Dermis microvascular lymphatic vessel endothelial cell (primary cell): ENCODE data around the gene SEH1L. TPM values are rescaled to one million over a fixed set of nuclear protein-coding genes. Genes with fewer than 3 reads are reported as not detected.
"Not testable (repeated sequence)": the region's sequence is repeated elsewhere in the genome, so short reads cannot be mapped to it uniquely, and the experiment has no call there.

Source experiments
- DNase-seq, 2 donors: peaks; one replicate each; pipeline versions ENCODE4 v3.0.0 to v3.0.0-alpha.2; 2010; ENCODE audit warnings: low read depth in 2 of 2
- total RNA-seq: library from RNA; depleted of rRNA; stranded (reverse); fragments of >200 nt; gene quantifications from 2 replicates; pipeline ENCODE4 v1.2.1, GENCODE V29; 2014

SEH1L gene
- total RNA-seq, 1 donor from 2014 or later = 44.5 TPM

DNA sequence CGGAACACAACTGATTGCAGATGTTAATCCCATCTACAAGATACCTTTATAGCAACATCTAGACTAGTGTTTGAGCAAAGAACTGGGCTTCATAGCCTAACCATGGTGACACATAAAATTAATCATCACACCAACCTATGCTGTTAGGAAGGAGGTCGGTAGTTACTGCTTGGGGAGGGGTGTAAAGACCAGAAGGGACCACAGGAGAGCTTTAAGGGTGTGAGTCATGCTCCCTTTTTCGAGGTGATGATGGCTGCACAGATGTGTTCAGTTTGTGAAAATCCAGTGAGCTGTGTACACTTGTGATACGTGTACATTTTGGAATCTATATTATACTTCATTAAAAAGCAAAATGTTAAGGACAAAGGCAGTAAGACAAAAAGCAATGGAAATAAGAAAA is 4.6 kb upstream of the SEH1L start:
- DNase-seq = no peak

DNA sequence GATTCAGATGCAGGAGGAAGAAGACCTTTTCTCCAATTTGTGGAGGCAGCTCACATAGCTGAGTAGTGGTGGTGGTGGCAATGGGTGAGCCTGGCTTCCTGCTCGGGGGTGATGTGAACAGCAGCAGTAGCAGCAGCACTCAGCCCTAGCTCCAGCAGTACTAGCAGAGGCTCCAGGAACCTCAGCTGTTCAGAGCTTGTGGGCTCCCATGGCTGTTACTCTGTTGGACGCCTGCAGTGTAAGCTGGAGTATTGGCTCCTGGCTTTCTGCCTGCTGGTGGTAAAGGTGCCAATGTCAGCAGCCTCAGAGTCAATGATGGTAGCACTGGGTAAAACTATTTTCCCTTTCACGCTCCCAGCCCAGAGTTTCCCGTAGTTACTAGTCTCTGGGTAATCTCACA is 3.1 kb upstream of the SEH1L start:
- peak; percentile 11 to 44 for DNase-seq

DNA sequence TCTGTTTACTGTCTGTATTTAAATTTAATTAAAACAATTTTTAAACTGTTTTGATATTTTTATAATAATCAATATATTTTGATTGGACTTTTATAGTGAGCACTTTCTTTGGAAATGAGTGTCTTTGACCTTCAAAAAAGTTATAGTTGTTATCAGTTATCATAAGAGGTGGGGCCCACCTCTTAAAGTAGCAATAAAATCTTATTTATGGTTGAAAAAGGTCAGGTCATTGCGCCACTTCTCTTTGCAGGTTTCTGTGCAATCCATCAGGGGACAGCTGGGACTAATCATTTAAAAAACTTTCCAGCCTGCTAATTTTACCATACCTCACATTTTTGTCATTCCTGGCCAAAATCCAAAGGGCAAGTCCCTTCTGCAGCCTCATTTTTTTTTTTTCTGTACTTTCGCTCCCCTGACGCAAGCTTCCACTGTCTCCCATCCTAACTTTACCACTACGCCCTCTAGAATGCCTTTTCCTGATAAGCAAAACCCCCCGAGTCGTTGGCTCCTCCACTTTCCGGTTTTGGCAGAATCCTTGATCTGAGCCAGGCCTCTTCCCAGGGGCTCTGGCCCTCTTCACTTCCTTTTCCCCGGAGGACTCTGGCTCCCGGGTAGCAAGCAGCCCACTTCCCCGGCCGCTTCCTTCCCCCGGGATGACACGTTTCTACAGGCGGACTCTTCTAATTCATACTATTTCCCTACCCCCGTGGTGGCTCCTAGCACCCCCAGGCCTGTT is 1.1 kb upstream of the SEH1L start:
- peak; percentile 63 to 90 for DNase-seq

DNA sequence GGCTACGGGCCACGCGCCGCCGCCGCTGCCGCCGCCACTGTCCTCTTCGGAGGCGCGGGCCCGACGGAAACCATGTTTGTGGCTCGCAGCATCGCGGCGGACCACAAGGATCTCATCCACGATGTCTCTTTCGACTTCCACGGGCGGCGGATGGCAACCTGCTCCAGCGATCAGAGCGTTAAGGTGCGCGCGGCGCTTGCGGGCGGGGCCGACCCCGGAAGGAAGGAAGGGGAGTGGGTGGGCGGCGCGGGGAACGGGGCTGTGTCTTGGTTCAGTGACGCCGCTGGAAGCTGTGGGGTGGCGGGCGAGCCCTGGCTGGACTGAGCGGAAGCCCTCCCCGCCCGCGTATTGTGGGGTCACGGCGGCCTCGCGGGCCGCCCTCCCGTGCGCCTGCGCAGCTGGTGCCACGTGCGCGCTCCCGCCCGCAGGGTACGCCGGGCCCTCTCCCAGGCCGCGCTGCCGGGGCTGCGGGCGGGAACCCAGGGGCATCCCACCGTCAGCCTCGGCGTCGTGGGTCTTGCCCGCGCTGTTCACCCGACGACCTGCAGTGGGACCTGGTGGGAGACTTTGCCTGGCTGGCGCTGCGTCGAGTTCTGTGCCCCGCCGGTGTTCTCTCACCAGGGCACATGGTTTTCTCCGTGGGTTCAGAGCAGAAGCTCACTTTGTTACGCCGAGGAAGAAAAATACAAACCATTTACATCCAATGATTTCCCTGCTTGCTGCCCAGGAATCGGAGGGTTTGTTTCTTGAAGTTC is 416 bp downstream of the SEH1L start:
- DNase-seq = peak; percentile 90 to 96

DNA sequence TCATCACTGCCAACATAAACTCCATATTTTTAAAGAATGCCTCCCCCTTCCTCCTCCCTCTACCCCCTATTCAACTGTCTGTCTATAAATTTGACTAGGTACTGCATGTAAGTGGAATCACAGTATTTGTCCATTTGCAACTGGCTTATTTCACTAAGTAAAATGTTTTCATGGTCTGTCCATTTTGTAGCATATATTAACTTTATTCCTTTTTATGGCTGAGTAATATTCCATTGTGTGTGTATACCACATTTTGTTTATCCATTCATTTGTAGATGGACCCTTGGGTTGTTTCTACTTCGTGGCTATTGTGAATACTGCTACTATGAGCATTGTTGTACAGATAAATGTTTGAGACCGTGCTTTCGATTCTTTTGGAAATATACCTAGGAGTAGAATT is 10.7 kb downstream of the SEH1L start:
- DNase-seq = no peak

DNA sequence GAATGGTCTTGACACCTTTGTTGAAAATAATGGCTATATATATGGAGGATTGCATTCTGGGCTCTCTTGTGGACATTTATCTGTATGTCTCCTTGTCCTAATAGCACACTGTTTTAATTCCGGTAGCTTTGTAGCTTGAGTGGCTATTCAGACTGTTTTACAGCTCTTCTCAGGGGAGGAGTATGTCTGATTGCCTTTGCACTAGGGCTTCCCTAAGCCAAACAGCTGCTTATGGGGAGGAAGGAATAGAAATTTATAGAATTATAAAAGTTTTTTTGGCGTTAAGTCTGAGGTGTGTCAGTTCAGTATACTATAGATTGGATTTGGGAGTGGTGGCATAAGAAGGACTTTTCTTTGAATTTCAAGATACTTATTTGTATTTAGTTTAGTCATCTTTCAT is 12.6 kb downstream of the SEH1L start:
- DNase-seq = no peak

DNA sequence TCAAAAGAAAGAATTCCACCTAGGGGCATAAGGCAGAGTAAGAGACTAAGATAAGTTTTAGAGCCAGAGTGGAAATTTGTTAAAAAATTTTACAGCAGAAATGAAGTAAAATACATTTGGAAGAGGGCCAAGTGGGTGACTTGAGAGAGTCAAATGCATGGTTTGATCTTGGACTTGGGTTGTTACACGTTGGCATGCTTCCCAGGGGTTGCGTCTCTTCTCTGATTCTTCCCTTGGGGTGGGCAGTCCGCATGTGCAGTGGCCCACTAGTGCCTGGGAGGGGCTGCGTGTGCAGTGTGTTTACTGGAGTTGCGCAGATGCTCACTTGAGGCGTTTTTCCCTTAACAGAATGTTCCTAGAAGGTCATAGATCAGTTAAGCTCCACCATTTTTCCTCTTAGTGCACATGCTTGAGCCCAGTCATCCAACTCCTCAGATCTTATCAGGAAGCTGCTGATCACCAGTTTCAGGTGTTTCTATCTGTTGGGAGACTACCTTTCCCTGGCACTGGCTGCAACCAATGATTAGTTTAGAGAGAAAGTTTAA is 13.1 kb downstream of the SEH1L start:
- DNase-seq = no peak

DNA sequence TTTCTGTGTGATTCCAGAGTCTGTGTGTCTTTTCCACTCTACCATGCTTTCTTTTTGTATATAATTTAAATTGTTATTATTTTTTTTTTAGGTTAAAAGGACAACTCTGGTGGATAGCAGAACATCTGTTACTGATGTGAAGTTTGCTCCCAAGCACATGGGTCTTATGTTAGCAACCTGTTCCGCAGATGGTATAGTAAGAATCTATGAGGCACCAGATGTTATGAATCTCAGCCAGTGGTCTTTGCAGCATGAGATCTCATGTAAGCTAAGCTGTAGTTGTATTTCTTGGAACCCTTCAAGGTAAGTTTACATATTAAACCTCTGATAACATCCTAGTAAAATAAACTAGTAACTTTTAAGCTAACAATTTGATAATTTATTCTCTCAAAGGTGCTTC is 15.3 kb downstream of the SEH1L start:
- DNase-seq = no peak

DNA sequence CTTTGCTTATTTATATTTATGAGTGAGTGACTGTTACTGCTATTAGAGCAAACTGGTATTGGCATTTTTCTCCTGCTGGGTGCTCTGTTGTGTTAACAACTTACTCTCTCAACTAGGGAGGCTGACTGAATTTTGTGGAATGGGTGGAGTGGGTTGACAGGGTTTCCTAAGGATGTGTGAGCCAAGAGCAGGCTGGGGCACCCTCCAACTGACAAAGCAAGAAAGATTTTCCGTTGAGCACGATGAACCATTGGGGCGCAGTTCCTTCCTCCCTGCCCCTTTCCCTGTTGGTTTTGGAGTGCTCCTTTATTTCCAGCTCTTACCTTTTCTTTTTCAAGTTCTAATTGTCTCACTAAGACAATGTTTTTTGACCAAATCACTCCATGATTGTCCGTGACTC is 20.3 kb downstream of the SEH1L start:
- DNase-seq = no peak

DNA sequence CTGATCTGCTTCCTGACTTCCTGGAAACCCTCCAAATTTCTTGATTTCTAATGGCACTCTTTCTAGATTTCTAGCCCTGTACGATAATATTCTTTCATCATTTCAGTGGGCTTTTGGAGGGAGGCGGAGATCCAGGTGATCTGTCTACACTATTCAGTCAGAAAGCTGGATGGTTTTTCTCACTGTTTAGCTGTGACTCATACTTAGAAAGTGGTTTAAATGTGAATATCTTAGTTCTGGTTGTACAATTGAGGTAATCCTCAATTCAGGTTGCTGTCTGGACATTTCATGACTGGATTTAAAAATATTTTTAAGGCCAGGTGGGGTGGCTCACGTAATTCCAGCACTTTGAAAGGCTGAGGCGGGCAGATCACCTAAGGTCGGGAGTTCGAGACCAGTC is 20.8 kb downstream of the SEH1L start:
- DNase-seq = no peak

DNA sequence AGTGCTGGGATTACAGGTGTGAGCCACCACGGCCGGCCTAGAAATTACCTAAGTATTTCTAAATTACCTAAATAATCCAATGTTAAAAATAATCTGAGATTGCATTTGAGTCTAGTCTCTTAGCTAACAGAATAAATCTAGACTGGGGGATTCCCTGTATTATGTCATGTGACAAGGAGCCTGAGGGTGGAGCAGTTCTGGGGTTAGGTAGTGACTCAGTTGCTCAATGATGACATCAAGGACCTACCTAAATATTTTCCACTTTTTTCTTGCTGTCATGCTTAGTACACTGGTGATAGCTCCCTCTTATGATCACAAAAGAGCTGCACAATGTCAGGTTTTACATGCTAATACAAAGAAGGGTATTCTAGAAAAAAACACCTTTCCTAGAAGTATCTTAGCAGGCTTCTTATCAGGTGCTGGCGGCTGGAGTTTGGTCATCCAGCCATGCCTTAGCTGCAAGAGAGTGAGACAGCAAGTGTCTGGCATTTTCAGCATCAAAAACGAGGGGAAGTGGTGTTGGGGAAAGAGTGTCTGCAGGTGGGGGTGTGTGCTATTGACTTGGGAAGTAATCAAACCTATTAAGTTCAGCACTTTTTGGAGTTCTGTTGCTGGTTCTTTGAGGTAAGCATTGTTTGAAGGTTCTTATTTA is 25.9 kb downstream of the SEH1L start:
- no peak for DNase-seq

DNA sequence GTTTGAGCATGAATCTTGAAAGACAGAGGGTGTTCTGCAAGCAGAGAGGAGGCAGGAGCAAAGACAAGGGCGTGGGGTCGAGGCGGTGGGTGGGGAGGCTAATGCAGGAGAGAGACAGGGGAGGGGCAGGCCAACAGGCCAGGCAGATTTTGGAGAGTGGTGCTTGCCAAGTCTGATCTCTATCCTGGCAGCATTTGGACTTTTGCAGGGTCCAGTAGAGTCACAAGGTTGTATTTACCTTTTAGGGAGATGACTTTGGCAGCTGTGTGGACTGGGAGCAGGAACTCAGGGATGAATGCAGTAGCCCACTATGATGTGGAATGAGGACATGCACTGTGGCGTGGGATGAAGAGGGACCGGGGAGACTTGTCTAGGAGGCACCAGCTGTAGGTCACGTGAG is 27.7 kb downstream of the SEH1L start:
- no peak for DNase-seq

DNA sequence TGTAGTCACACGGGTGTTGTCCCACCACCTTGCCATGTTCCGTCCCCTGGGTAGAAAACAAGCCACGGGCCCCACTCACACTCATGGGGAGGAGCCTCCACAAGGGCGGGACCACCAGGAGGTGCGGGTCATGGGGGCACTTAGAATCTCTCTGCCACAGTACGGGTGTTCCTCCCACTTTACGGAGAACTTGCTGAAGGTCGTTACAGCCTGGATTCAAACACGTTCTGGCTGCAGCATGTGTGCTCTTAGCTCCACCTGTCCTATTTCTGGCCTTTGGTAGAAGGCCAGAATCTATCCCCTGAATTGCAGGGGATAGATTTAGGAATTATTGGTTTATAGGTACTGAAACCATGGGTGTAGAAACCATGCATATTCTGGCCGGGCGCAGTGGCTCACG is 28.5 kb downstream of the SEH1L start:
- no peak for DNase-seq

DNA sequence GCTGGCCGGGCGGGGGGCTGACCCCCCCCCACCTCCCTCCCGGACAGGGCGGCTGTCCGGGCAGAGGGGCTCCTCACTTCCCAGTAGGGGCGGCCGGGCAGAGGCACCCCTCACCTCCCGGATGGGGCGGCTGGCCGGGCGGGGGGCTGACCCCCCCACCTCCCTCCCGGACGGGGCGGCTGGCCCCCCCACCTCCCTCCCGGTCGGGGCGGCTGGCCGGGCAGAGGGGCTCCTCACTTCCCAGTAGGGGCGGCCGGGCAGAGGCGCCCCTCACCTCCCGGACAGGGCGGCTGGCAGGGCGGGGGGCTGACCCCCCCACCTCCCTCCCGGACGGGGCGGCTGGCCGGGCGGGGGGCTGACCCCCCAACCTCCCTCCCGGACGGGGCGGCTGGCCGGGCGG is 32.3 kb downstream of the SEH1L start:
- DNase-seq = not testable (repeated sequence)

DNA sequence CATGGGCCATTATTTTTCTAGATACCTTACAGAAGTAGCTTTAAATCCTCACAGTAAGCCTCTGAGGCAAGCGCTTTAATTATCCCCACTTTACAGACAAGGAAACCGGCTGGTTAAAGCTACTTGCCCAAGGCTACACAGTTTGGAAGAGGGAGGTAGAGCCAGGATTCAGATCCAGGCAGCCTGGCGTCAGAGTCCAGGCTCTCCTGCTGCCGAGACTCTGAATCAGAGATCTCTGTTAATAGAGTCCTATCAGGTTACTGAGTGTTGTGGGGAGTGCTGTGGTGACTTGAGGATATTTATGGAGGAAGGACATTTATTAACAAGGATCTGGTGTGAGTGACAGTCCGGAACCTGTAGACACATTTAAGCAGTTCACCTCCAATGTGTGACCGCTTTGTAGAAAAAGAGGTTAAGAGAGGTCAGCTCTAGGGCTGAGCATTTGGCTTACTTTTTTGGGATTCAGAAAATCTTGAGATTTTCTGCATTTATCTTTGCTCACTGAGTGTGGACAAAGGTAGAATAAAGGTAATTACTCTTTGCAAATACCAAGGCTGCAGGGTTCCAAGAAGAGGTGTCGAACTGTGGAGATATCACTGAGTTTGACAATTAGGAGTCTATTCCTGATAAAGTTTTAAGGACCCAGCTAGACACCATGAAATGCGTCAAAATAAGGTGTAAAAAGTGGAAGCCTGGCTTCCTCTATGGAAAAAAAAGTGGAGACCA is 41.7 kb downstream of the SEH1L start:
- DNase-seq = no peak

DNA sequence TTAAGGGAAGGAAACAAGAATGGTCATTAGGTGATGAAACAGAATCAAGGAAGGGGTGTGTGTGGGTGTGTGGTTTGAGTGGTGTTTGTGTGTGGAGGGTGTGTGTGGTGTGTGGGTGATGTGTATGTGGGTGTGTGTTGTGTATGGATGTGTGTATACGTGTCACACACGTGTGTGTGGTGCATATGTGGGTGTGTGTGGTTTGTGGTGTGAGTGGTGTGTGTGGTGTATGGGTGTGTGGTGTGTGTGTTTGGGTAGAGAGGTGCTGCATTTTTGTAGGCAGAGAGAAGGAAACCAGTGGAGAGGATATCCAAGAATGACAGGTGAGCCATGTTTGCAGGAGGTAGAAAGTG is 42.3 kb downstream of the SEH1L start:
- no peak for DNase-seq

DNA sequence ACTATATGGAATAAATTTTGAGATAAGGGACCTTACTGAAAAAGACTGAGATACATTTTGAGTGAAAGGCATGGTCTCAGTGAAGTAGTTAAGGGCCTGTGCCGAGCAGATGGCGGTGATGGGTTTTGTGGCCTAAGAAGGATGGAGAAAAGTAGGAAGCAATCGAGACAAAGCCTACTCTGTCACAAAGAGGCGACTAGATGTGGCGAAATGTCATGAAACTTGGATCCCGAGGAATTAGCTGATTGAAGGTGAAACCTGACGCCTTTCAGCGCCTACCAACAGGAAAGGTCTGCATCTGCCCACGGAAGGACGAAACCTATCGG is 42.8 kb downstream of the SEH1L start:
- DNase-seq = no peak

DNA sequence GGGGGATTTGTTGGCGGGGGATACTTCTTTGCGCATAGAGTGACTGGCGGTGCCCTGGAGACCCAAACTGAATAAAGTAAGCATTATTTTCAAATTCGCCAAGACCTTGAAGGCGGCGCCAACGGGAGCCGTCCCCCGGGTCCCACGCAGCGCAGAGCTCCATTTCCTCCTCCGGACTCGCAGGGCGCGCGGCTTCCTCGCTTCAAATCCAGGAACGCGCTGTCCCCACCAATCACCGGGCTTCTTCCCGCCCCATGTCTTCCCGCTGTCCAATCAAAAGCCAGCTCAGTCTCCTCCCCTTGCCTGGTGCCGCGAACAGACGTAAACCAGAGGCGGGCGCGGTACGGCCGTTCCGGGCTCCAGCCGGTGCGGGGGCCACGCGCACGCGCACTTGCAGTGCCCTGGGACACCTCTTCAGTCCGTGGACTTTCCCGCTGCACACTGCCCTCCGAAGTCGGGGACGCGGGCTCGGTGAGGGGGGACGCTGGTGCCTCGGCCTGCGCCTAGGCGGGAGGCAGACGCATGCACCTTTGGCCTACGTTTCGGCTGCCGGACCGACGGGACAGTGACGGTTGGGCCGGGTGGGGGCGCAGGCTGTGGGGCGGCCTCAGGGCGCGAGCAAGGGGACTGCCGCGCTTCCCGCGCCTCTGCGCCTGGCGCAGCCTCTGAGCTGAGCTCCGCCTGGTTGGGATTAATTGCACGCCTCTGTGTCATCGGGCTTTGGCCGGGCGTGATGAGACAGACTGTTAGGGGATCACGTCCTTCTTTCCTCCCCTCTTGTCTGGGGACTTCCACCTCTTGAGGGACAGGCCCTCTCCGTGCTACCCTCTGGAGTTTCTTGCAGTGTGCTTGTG is 43.4 kb downstream of the SEH1L start, which contains the start of gene CEP192:
CEP192 (plus strand) TSS at position 396 of the 854 bp plus-strand sequence. CDS start 8,063 bp downstream, outside the sequence.
- DNase-seq = peak; percentile 96 to 99

DNA sequence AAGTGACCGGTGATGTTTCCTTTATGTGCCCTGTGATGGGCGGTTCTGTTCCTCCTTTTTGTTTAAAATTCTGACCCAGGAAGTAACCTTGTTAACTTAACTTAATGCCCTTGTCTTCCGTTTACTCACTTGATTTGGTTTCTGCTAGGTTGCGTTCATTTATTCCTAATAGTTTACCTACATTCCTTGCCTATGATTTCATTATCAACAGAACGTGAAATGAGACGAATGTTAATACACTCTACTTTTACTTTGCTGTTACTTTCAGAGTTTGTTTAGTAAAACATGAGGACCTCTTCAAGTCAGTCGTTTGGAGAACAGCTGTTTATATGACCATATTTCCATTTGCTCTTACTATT is 44.0 kb downstream of the SEH1L start:
- no peak for DNase-seq

DNA sequence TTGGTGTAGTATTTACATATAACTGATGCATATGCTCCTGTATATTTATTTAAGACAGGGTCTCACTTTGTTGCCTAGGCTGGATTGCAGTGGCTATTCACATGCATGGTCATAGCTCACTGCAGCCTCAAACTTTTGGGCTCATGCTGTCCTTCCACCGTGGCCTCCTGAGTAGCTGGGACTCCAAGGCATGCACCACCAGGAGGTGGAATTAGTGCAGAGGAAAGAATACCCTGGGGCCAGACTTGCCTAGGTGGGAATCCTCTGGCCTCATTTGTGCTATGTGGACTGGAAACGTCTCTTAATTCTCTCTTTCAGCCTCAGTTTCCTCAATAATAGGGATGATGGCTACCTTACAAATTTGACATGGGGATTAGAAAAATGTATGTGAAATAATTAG is 45.6 kb downstream of the SEH1L start:
- no peak for DNase-seq

DNA sequence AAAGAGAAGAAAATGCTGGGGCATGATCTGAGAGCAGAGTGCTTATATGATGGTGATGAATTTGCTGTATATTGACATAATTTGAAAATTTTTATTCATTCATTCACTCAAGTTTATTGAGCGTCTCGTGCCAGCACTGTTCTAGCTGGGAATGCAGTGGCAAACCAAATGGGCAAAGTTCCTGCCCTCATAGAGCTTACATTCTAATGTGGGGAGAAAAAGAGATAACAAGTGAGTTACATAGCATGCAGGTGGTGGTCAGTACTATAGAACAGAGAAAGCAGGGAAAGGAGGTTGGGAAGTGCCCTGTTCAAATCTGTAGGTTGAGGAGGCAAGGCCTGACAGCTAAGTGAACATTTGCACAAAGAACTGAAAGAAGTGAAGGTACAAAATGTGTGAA is 47.6 kb downstream of the SEH1L start:
- no peak for DNase-seq
